NCI-H510A treated with DMSO at 0.1 percent for 48 hours (cell line): ENCODE data around the gene MARCHF11.

ENCODE experiments used
- DNase-seq: peaks from one replicate; lab custom pipeline; 2025; lab: John Stamatoyannopoulos, UW

Gene MARCHF11

DNA sequence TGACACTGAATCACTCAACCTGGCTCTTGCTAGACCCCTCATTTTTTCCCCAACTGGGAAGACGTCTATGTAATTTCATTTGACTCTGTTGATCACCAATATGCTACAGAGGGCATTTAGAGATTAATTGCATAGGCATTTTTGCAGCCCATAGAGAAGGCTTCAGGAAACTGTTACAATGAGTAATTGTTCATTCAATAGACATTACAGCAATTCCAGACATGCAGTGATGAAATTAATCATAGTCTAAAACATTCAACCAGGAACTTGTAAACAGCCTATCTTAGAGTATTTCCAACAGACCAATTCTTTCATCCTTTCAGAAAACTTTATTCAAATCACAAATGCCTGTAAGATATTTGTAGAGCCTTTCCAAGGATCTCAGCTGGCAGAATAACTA is 122.3 kb downstream of the MARCHF11 start:
- no peak for DNase-seq

- DNase-seq = no peak
These were observed 128.3 kb downstream of the MARCHF11 start for GRCh38 chr5:16051246-16051755.

DNA sequence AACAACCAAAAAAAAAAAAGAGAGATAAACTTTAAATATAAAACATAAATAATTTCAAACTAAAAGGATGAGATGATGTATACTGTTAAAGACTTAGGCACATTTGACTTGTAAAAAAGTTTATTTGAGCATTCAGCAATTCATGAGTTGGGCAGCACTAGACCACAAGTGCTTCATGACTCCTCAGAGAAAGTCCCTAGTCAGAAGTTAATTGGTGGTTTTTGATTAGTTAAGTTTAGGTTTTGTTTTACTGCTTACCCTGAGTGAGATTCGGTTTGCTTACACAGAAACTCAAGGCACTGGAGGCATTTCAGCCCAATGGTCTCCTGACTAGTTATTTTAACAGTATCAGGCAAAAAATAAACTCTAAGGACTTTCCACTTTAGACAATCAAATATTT is 129.2 kb downstream of the MARCHF11 start:
- no peak for DNase-seq

DNA sequence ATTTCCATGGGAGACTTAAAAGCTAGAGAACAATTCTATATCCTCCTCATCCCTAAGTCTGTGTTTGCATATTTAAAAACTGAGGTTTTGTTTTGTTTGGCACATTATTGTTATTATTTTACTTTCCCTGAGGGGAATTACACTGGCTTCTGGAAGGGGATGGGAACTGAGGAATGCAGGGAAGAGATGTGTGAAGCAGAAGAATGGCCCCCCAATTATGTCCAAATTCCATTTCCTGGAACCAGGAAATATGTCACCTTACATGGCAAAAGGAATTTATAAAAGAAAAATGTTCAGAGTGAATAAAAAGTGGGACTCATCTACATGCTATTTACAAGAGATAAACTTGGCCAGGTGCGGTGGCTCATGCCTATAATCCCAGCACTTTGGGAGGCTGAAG is 129.8 kb downstream of the MARCHF11 start:
- DNase-seq = no peak

DNA sequence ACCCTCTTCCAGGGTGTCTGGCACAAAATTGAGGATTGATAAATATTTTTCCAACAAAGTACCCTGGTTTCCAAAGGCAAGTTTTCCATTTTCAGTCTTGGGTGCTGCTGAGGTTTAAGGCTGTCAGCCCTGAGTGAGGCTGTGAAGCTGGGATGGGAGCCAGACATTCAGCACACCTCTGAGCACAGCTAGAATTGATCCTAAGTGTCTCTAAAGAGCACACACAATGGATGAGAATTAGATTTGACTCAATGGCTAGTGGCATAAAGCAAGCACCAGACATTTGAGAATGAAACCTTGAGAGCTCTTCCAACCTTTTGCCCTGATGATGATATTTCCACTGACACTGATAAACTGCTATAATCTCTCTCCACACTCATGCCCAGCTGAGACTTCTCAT is 131.5 kb downstream of the MARCHF11 start:
- no peak for DNase-seq

GRCh38 chr5:16043349-16043965 is 136.1 kb downstream of the MARCHF11 start:
- no peak for DNase-seq

GRCh38 chr5:16037121-16037845 is 142.3 kb downstream of the MARCHF11 start:
- DNase-seq = no peak

DNA sequence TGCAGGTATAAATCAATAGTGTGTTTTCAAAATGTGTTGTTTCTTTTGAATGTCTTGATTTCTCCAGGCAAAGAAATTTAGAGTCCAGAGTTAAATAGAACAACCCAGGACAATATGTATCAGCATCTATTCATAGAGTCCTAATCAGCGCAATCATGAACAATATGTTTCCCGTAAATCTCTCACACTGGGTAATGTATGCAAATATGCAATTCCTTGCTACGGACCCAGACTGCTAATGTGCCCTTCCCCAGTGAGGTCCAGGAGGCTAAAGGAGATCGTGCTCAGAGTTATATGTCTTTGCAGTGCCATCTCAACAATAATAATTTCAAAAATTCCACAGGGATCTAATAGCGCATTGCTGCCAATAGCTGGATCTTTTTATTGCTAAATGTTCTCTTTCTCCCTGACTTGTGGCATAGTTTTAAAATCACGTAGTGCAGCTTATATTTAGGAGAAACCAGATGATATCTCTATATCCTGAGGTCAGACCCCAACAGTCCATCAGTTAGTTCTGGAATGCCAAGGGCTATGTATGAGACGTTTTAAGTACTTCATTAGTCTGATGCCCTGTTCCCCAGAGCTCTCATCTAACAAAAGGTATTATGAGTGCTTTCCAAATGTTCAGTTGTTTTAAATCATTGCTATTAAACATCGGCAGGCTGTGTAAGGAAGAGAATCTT is 145.1 kb downstream of the MARCHF11 start:
- no peak for DNase-seq

DNA sequence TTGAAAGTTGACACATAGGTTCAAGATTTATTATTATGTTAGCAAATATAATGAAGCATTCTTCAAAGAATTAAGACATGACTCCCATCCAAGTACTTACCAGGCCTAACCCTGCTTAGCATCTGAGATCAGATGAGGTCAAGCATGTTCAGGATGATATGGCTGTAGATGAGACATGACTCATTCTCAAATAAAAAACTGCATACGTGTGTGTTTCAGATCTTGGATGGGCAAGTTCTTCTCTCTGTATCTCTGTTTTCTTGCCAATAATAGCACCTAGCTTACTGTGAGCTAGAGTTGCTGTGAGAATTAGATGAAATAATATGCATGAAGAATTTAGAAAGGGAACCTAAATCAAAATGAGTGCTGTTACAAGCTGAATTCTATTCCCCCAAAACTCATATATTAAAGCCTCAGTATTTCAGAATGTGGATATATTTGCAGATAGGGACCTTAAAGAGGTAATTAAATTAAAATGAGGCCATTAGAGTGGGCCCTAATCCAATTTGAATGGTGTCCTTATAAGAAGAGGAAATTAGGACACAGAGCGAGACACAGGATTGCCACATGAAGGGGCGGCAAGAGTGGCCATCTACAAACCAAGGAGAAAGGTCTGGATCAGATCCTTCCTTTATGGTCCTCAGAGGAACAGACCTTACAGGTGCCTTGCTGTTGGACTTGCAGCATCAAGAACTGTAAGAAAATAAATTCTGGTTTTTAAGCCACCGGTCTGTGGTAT is 146.2 kb downstream of the MARCHF11 start:
- no peak for DNase-seq

- DNase-seq = no peak
These were observed 150.9 kb downstream of the MARCHF11 start for GRCh38 chr5:16028708-16029107.

- no peak for DNase-seq
These were observed 153.9 kb downstream of the MARCHF11 start for GRCh38 chr5:16025681-16026080.

DNA sequence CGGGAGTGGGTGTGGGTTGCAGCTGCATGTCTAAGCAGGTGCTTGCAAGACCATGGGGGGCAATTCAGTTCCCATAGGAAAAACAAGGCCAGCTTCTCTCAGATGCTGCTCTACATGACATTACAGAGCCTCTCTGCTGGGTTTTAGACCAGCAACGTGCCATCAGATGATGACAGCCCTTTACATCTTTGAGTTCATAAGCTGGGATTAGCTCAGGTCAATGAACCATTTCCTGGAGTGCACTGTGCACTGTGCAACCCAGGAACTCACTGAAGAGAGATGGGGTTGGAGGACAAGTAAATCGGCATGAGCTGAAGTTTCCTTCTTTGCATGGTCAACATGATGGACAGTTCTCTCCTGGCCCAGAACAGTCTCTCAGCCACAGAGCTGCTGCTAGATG is 160.6 kb downstream of the MARCHF11 start:
- no peak for DNase-seq

- DNase-seq = no peak
These were observed 161.9 kb downstream of the MARCHF11 start for GRCh38 chr5:16017720-16018119.
